ENCODE data around the gene RAB3GAP2.
"Not testable (repeated sequence)": the region's sequence is repeated elsewhere in the genome, so short reads cannot be mapped to it uniquely, and the experiment has no call there.

RAB3GAP2 gene

DNA sequence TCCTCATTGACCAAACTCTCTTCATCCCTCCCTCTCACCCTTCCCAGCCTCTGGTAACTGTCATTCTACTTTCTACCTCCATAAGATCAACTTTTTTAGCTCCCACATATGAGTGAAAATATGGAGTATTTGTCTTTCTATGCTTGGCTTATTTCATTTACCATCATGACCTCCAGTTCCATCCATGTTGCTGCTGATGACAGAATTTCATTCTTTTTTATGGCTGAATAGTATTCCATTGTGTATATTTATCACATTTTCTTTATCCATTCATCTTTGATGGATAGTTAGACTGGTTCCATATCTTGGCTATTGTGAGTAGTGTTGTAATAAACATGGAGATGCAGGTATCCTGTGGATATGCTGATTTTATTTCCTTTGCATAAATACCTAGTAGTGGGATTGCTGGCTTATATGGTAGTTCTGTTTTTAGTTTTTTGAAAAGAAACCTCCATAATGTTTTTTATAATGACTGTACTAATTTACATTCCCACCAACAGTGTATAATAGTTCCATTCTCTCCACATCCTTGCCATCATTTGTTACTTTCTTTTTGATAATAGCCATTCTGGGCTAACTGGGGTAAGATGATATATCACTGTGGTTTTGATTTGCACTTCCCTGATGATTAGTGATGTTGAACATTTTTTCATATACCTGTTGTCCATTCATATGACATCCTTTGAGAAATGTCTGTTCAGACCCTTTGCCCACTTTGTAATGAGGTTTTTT, 142.6 kb downstream of the RAB3GAP2 start:
- no peak for DNase-seq

DNA sequence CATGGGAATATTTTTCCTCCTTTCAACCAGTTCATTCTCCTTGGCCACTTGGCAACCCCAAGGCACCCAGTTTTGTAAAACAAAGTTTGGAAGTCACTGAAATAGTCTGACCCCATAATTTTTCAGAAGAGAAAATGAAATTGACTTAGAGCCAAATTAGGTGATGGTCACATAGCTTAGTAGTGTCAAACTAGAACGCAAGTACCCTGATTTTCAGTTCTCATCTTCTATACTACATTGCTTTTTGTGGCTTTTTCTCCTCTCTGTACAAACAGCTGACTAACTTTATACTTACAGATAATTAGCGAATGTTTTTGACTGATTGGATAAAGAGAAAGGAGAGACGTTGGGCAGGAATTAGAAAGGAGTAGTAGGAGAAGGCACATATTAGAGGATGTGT, 145.2 kb downstream of the RAB3GAP2 start:
- no peak for DNase-seq

DNA sequence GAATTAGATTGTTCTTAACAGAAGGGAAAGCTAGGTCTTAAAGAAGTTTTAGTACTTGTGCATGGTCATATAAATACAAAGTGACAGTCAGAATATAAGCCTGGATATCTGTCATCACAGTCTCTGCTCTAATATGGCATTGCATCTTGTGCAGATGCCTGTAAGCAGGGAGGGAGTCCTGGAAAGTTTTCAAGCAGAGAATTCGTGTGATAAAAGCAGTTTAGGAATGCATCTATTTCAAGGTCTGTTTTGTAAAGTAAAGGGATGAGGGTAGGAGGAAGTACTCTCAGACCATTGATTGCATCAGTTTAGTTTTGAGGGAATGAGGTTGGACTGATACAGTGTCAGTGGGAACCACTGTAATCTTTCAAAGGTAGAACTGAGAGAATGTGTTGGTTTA, 147.7 kb downstream of the RAB3GAP2 start:
- no peak for DNase-seq

DNA sequence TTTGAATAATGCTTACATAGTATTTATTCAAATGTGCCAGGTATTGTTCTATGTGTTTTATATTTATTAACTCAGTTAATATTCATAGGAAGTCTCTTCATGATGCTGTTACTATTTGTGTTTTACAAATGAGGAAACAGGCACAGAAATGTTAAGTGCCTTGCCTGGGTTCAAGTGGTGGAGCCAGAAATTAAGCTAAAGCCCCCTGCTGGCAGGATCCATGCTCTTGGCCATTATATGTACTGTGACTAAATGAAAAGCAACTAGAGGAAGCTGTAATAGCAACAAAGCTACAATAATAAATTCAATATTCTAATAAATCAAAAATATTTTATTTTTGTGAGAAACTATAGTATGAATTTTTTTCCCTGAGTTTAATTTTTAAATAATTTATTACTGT, 148.4 kb downstream of the RAB3GAP2 start:
- no peak for DNase-seq

DNA sequence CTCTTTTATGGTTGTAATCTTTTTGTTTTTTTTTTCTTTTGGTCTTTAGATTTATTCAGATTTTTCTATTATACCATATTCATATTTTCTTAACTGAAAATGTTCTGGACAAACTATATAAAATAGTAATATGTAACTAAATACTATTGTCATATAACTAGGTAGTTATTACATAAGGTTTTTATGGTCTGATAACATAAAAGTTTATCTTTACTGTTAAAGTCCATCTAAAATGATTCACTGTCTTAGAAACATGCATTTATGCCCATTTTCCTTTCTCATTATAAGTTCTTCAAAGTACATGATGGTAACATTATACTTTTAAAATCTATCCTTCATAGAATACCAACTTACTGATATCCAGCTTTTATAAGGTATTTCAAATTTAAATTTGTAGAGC, 149.2 kb downstream of the RAB3GAP2 start:
- no peak for DNase-seq

DNA sequence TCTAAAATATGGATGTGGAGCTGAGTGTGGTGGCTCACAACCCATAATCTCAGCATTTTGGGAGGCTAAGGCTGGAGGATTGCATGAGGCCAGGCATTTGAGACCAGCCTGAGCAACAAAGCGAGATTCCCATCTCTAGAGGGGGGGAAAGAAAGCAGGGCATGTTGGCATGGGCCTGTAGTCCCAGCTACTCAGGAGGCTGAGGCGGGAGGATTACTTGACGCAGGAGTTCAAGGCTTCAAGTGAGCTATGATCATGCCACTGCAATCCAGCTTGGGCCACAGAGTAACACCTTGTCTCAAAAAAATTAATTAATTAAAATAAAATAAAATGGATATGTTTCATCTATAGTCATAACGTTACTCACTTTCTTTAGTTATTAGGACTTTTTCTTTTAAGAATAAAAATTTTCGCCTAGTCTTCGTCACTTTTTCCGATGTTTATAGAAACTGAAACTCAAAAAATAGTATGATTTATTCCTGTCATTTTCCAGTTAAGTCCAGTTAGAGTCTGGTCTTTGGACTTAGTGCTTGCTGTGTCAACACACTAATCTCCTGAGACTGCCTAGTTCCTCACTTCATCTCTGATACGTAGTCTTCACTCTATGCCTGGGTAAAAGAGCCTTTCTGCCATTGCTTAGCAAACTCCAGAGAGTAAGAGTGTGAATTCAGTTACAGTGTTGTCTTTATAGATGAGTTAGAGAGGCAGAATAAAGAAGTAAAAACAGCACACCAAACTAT, 150.3 kb downstream of the RAB3GAP2 start:
- DNase-seq, result no peak

DNA sequence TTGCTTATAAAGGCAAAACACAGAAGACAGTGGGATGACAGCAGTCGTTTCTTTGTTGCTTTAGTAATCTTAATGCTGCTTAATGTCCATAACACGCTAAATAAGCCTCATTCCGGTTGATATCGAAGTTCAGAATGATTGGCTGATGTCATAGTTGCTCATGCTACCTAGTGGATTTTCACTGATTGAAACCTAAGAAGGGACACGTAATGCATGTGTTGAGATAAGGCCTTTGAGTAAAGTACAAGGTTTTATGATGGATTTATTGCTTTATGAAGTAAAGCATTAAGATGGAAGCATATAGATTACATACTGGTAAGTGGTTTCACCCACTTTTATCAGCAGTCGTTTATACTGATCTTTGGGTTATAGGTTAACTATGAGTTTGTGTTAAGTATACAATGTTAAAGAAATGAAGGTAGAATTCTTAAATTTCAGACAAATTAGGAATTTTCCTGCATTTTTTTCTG, 153.2 kb downstream of the RAB3GAP2 start:
- no peak for DNase-seq

DNA sequence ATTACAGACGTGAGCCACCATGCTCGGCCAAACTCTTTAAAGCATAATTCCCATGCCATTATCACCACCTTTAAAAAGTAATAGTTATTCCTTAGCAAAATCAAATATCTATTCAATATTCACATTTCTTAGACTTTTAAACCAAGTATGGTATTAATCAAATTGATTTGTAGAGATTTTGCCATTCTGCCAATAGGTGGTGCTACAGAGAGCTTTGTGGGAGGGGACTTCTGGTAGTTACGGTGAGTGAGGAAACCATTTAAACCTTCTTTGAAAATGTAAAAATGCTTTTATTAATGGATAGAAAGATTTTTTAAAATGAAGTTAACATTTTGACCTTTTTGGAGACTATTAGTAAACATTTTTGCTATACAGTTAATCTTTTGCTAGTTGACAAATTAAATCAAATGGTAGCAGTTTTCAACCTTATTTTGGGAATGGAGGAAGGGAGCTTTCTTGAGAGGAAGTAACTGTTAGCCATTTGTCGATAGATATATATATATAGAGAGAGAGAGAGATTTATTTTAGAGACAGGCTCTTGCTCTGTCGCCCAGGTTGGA, 159.0 kb downstream of the RAB3GAP2 start:
- no peak for DNase-seq

DNA sequence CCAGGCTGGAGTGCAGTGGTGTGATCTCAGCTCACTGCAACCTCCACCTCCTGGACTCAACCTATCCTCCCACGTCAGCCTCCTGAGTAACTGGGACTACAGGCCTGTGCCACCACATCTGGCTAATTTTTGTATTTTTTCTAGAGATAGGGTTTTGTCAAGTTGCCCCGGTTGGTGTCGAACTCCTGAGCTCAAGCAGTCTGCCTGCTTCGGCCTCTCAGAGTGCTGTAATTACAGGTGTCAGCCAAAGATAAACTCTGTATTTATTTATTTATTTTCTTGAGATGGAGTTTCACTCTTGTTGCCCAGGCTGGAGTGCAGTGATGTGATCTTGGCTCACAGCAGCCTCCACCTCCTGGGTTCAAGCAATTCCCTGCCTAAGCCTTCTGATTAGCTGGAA, 159.7 kb downstream of the RAB3GAP2 start:
- not testable (repeated sequence) for DNase-seq

DNA sequence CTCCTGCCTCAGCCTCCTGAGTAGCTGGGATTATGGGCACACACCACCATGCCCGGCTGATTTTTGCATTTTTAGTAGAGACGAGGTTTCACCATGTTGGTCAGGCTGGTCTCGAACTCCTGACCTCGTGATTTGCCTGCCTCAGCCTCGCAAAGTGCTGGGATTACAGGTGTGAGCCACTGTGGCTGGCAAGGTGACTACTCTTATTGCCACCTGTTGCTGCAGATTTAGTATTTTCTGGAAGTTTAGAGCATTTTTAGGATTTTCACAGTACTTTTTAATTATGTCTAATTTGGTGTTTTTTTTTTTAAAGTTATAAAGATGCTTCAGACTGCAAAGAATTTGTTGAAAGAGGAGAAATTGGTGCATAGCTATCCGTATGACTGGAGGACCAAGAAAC, 161.8 kb downstream of the RAB3GAP2 start:
- DNase-seq, result not testable (repeated sequence)

DNA sequence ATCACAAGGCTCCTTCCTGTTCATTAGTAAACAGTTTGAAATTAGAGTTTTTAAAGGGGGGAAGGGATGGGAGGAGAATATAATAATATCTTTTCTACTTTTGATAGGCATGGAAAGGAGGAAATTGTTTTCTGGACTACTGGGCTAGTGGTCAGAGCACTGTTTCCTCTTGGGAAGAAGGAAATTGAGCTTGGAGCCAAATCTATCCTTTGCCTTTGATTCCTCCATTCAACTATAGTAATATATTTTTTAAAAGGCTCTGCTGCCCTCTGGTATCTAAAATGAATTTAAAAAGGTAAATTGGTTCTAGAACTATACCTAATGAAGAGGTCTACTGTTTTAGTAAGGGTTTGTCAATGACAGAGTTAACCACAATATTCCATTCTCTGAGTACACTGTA, 172.4 kb downstream of the RAB3GAP2 start:
- DNase-seq, result no peak
